Keratinocyte (primary cell): ENCODE results near the gene DAPL1. TPM values are rescaled to one million over a fixed set of nuclear protein-coding genes. Genes with fewer than 3 reads are reported as not detected.
A peak's percentile ranks its signal among the peaks of the same experiment; 100 is the strongest.
"Not testable (repeated sequence)": the region's sequence is repeated elsewhere in the genome, so short reads cannot be mapped to it uniquely, and the experiment has no call there.

ENCODE experiments used
- DNase-seq: peaks from one replicate; pipeline ENCODE4 v3.0.0-alpha.2; 2011; ENCODE audit warnings: low read depth, missing footprints, low spot score
- FAIRE-seq: peaks from 2 replicates; lab custom pipeline; 2011; peaks lifted over from hg19 to GRCh38; lab: Jason Lieb, UNC
- H2AFZ ChIP-seq: 2 replicates; pipeline ENCODE4 v1.6.0; 2012; ENCODE audit warnings: low read length, control low read depth, inconsistent platforms; ENCODE audit not compliant: control insufficient read depth
- H3K27ac ChIP-seq: 2 replicates; pipeline ENCODE4 v1.5.1; 2011; ENCODE audit warnings: low read length; ENCODE audit not compliant: control insufficient read depth, insufficient read depth
- H3K27me3 ChIP-seq: 3 replicates; pipeline ENCODE4 v1.6.0; 2011; ENCODE audit warnings: low read length; ENCODE audit not compliant: control insufficient read depth, insufficient read depth; ENCODE audit errors: extremely low read depth
- H3K36me3 ChIP-seq, 2 experiments: 2 replicates in 1 of 2; 3 replicates in 1 of 2; pipeline ENCODE4 v1.5.1; 2011; ENCODE audit warnings: low read length in 2 of 2, mild to moderate bottlenecking in 1 of 2; ENCODE audit not compliant: control insufficient read depth in 2 of 2, insufficient read depth in 2 of 2; ENCODE audit errors: extremely low read depth in 1 of 2
- H3K4me1 ChIP-seq: 3 replicates; pipeline ENCODE4 v1.5.1; 2011; ENCODE audit warnings: low read length; ENCODE audit not compliant: control insufficient read depth, insufficient read depth; ENCODE audit errors: extremely low read depth
- H3K4me2 ChIP-seq: 3 replicates; pipeline ENCODE4 v1.6.0; 2011; ENCODE audit warnings: low read depth, low read length; ENCODE audit not compliant: control insufficient read depth, insufficient read depth; ENCODE audit errors: extremely low read depth
- H3K4me3 ChIP-seq, 3 experiments: fragments of 200-600 bp in 1 of 3; sonication (generic) in 1 of 3; 2 replicates in 2 of 3; 3 replicates in 1 of 3; pipeline ENCODE4 v1.5.1; 2011 to 2016; ENCODE audit warnings: low read length in 3 of 3, mild to moderate bottlenecking in 3 of 3, control low read depth in 2 of 3, inconsistent platforms in 1 of 3, low read depth in 1 of 3, mixed read lengths in 1 of 3, mixed run types in 1 of 3, moderate library complexity in 1 of 3; ENCODE audit not compliant: control insufficient read depth in 2 of 3, insufficient read depth in 2 of 3; ENCODE audit errors: extremely low read depth in 1 of 3
- H3K79me2 ChIP-seq: 2 replicates; pipeline ENCODE4 v1.6.0; 2012; ENCODE audit warnings: low read length; ENCODE audit not compliant: control insufficient read depth, insufficient read depth
- H3K9ac ChIP-seq: 3 replicates; pipeline ENCODE4 v1.6.0; 2011; ENCODE audit warnings: low read length; ENCODE audit not compliant: control insufficient read depth, insufficient read depth; ENCODE audit errors: extremely low read depth
- H3K9me1 ChIP-seq: 3 replicates; pipeline ENCODE4 v1.6.0; 2011; ENCODE audit warnings: low read length; ENCODE audit not compliant: control insufficient read depth, insufficient read depth; ENCODE audit errors: extremely low read depth
- H3K9me3 ChIP-seq: 2 replicates; pipeline ENCODE4 v1.5.1; 2012; ENCODE audit warnings: low read depth, low read length; ENCODE audit not compliant: control insufficient read depth
- H4K20me1 ChIP-seq: 3 replicates; pipeline ENCODE4 v1.6.0; 2011; ENCODE audit warnings: low read length; ENCODE audit not compliant: control insufficient read depth, insufficient read depth; ENCODE audit errors: extremely low read depth
- CTCF ChIP-seq, 3 experiments: IDR thresholded peaks in 1 of 3; conservative IDR thresholded peaks in 1 of 3; optimal IDR thresholded peaks in 1 of 3; 2 replicates in 2 of 3; 3 replicates in 1 of 3; pipeline versions ENCODE3 to v1.5.1; 2011; ENCODE audit warnings: low read length in 3 of 3, mild to moderate bottlenecking in 3 of 3, moderate library complexity in 2 of 3, control low read depth in 1 of 3, inconsistent platforms in 1 of 3; ENCODE audit not compliant: insufficient read depth in 2 of 3; ENCODE audit errors: extremely low read depth in 1 of 3
- dilution Hi-C: fragments of 300-500 bp; cut with MboI; formaldehyde crosslinking; loops from one replicate; pipeline ENCODE4 v1.7.0; 2020; ENCODE audit warnings: low sequenced_read_pairs; ENCODE audit not compliant: extremely low pct_ligation_motif_present
- polyA plus RNA-seq, 5 experiments: library from polyadenylated mRNA; depleted of rRNA in 3 of 5; stranded (reverse) in 3 of 5; stranded (forward) in 1 of 5; unstranded in 1 of 5; fragments of >200 nt; gene quantifications; 1 replicate in 1 of 5; 2 replicates in 3 of 5; 3 replicates in 1 of 5; pipeline versions ENCODE4 v1.2.1 to v1.2.3, GENCODE V29; 2011 to 2012; ENCODE audit warnings: missing spikeins in 2 of 5, low read depth in 1 of 5, low replicate concordance in 1 of 5

The DAPL1 gene
- polyA plus RNA-seq, 1 donor (not counting 4 experiments of a cell fraction or from before 2014, with no cell fraction given), result 4.8 TPM

DNA sequence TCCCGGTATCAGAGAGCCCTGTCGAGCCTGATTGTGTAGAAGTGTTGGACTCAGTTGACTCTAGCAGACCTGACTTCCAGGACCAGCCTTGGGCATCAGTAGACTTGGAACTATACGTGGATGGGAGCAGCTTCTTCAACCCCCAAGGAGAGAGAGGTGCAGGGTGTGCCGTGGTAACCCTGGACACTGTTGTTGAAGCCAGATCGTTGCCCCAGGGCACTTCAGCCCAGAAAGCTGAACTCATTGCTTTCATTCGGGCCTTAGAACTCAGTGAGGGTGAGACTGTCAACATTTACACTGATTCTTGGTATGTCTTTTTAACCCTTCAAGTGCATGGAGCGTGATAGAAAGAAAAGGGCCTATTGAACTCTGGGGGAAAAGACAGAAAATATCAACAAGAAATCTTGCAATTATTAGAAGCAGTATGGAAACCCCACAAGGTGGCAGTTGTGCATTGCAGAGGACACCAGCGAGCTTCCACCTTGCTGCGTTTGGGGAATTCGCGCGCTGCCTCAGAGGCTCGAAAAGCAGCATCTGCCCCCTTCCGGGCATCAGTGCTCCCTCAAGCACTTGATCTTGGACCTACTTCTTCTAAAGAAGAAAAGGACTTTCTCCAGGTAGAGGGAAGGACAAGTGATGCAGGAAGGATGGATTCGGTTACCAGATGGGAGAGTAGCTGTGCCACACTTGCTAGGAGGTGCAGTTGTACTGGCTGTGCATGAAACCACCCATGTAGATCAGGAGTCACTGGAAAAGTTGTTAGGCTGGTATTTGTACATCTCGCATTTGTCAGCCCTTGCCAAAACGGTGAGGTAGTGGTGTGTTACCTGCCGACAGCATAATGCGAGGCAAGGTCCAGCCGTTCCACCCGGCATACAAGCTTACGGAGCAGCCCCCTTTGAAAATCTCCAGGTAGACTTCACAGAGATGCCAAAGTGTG is 53.2 kb downstream of the DAPL1 start:
- H3K4me2 ChIP-seq, result peak overlapping the region; percentile 41
- dilution Hi-C loops, DNase-seq, H3K9ac ChIP-seq, H3K4me3 ChIP-seq, H4K20me1 ChIP-seq, FAIRE-seq, H3K9me3 ChIP-seq, H3K79me2 ChIP-seq, H3K27me3 ChIP-seq, H3K27ac ChIP-seq, H3K9me1 ChIP-seq, H3K36me3 ChIP-seq, H3K4me1 ChIP-seq: not testable (repeated sequence)
- peak in 1 of 3 experiments; percentile 12 for TF ChIP-seq CTCF (optimal IDR thresholded peaks at IDR 0.05 in 1 of 3, IDR thresholded peaks at IDR 0.05 in 1 of 3, conservative IDR thresholded peaks at IDR 0.05 in 1 of 3; ENCODE audit: extremely low read depth in 1 of 3, insufficient read depth in 2 of 3, low read length in 3 of 3)
- peak overlapping the region; percentile 33 for H2AFZ ChIP-seq

DNA sequence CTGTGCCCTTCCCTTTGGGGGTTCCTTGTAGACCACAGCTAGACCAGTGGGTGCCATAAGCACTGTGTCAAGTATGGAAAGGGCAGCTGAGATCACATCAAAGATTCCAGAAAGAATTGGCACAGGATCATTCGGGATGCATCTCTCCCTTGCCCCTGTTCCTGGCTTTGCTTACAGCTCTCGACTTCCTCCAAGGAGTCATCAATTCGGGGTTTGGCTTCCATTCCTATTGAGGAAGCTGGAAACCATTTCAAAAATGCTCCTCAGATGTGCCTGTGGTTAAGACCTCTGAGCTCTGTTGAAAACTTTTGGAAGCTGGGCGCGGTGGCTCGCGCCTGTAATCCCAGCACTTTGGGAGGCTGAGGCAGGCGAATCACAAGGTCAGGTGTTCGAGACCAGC is 65.1 kb downstream of the DAPL1 start:
- dilution Hi-C loops, result not testable (repeated sequence)

DNA sequence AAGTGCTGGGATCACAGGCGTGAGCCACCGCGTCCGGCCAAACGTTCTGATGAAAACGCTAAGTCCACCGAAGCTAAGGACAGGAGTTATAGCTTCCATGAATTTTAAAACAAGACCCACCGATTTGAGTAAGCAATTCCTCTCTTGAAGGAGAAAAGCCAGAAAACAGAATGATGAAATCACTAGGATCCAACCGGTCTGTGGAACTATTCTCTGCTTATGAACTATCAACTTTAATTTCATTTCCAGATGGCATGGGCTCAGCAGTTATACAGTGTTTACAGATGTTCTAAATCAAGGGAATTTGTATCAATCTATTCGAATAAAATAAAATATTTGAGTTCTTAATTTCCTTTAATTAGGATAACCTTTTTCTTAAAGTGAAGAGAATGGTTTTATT is 66.5 kb downstream of the DAPL1 start:
- H3K27me3 ChIP-seq, H3K9me1 ChIP-seq, H3K79me2 ChIP-seq, H3K9ac ChIP-seq, H3K27ac ChIP-seq, DNase-seq, H3K4me3 ChIP-seq, H3K36me3 ChIP-seq, dilution Hi-C loops, H4K20me1 ChIP-seq, H3K4me2 ChIP-seq, H3K9me3 ChIP-seq, H2AFZ ChIP-seq, H3K4me1 ChIP-seq, FAIRE-seq: not testable (repeated sequence)

More for the DNA sequence above, 65.1 kb downstream of the DAPL1 start:
- not testable (repeated sequence) for H3K36me3 ChIP-seq, H3K4me3 ChIP-seq, H3K4me2 ChIP-seq, DNase-seq, FAIRE-seq, H3K9me1 ChIP-seq, H3K79me2 ChIP-seq, H3K4me1 ChIP-seq, H3K27me3 ChIP-seq, H3K27ac ChIP-seq, H3K9me3 ChIP-seq, H3K9ac ChIP-seq, H2AFZ ChIP-seq, H4K20me1 ChIP-seq

DNA sequence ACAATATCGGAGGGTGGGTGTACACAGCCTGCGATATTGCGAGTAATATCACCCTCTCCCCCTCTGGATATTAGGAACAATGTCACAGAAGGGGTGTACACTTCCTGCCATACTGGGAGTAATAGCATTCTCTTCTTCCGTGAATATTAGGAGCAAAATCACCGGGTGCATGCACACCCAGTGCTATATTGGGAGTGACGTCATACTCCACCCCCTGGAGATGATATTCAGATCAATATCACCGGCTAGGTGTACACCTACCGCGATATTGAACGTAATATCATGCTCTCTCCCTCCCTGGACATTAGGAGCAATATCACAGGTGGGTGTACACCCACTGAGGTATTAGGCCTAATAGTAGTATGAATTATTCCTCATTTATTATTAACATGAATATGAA is 70.4 kb downstream of the DAPL1 start:
- H2AFZ ChIP-seq, H3K9me3 ChIP-seq, H3K9me1 ChIP-seq, H3K4me2 ChIP-seq, H3K79me2 ChIP-seq, H3K9ac ChIP-seq, FAIRE-seq, H4K20me1 ChIP-seq, H3K4me3 ChIP-seq, H3K27me3 ChIP-seq, H3K27ac ChIP-seq, DNase-seq, H3K36me3 ChIP-seq, H3K4me1 ChIP-seq, dilution Hi-C loops: not testable (repeated sequence)
